ENCODE measurements around the gene ADNP.

The ADNP gene

DNA sequence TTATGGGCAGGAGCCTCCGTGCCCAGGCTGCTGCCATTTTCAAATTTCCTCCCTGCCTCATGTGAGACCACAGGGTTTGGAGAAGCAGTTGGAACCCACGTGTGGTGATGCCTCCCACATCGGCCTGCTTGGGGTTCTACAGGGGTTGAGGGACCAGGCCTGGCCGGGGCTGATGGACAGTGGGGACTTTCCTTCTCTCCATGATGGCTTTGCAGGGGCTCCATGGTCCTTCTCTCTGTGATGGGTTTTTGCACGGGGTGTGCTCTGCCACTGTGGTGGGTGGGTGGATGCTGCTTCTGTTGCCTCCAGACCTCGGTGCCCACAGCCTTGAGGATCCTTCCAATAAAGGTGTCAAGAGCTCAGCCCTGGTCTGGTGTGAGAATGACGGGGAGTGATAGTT is 54.4 kb downstream of the ADNP start:
- H3K27ac ChIP-seq: no peak overlapping the region
- no peaks in the 10 kb centered on the region for H3K9me3 ChIP-seq (ENCODE audit: low read depth, low read length)
- no peak overlapping the region for H3K4me3 ChIP-seq
- no peak overlapping the region for H3K9ac ChIP-seq (ENCODE audit: insufficient read length)
- no peak for TF ChIP-seq POLR2AphosphoS5 (IDR thresholded peaks at IDR 0.05; ENCODE audit: borderline replicate concordance, low read depth, low read length)
- TF ChIP-seq EZH2 (IDR thresholded peaks at IDR 0.05): no peak
- TF ChIP-seq FOXP2 (optimal IDR thresholded peaks at IDR 0.05; ENCODE audit: control extremely low read depth, extremely low read length, insufficient read depth): no peak
- H3K36me3 ChIP-seq (ENCODE audit: insufficient read depth, low read length): no peaks in the 10 kb centered on the region
- DNase-seq (ENCODE audit: low read depth, low spot score): no peak

DNA sequence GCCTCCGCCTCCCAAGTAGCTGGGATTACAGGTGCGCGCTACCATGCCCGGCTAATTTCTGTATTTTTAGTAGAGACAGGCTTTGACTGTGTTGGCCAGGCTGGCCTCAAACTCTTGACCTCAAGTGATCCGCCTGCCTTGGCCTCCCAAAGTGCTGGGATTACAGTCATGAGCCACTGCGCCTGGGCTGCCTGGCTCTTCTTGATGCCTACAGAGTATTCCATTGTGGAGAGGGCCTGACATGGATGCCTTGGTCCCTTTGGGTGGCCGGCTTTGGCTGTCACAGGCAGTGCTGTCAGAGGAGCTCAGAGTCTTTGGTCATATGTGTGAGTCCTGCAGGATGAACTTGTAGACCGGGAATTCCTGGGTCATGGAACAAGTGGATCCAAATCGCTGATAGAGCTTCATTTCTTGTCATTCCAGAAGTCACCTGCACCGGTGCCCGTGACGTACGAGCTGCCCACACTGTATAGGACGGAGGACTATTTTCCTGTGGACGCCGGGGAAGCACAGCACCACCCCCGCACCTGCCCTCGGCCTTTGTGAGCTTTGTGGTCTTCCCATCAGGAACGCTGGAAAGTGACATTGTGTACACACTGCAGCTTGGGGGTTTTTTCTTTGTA is 55.1 kb downstream of the ADNP start:
- Histone ChIP-seq H3K9ac (ENCODE audit: insufficient read length) (no peak overlapping the region), H3K36me3 (ENCODE audit: insufficient read depth, low read length) (no peaks in the 10 kb centered on the region), H3K9me3 (ENCODE audit: low read depth, low read length) (no peaks in the 10 kb centered on the region), H3K27ac (no peak overlapping the region), H3K4me3 (no peak overlapping the region)
- TF ChIP-seq EZH2 (IDR thresholded peaks at IDR 0.05) (no peak), FOXP2 (optimal IDR thresholded peaks at IDR 0.05; ENCODE audit: control extremely low read depth, extremely low read length, insufficient read depth) (no peak), POLR2AphosphoS5 (IDR thresholded peaks at IDR 0.05; ENCODE audit: borderline replicate concordance, low read depth, low read length) (no peak)
- no peak for DNase-seq (ENCODE audit: low read depth, low spot score)

DNA sequence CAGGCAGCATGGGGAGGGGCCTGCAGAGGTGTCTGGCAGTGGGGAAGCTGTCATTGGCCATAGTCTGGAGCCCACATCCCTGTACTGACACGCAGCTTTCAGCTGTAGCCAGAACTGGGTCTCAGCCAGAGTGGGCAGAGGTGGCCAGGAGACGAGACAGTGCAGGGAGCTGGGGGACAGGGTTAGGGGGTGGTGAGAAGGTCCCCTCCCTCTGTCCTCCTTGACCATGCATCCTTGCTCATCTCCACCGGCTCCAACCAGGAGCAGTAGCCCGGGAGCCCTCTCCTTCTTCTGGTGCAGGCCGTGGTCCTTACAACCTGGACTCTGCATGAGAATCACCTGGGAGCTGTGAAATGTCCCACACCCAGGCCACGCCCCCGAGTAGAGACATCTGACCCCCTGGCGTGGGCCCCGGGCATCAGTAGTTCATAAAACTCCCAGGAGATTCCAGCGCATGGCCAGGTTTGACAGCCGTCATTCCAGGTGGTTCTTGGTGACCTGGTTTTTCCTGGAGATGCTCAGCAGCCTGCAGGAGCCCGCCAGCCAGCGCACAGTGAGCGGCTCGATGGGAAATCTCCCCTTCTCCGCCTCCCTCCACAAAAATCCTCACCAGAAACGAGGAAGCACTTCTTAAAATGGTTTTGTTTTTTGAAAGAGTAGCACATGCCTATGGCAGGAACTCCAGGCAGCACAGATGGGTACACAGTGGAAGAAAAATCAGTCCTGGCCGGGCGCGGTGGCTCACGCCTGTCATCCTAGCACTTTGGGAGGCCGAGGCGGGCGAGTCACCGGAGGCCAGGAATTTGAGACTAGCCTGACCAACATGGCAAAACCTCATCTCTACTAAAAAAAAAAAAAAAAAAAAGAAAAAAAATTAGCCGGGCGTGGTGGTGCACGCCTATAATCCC is 56.2 kb downstream of the ADNP start:
- no peaks in the 10 kb centered on the region for H3K9me3 ChIP-seq (ENCODE audit: low read depth, low read length)
- H3K36me3 ChIP-seq (ENCODE audit: insufficient read depth, low read length): no peaks in the 10 kb centered on the region
- TF ChIP-seq FOXP2 (optimal IDR thresholded peaks at IDR 0.05; ENCODE audit: control extremely low read depth, extremely low read length, insufficient read depth) (no peak), POLR2AphosphoS5 (IDR thresholded peaks at IDR 0.05; ENCODE audit: borderline replicate concordance, low read depth, low read length) (no peak), EZH2 (IDR thresholded peaks at IDR 0.05) (no peak)
- no peak overlapping the region for H3K27ac ChIP-seq
- DNase-seq (ENCODE audit: low read depth, low spot score): no peak
- no peak overlapping the region for H3K9ac ChIP-seq (ENCODE audit: insufficient read length)
- H3K4me3 ChIP-seq: no peak overlapping the region

DNA sequence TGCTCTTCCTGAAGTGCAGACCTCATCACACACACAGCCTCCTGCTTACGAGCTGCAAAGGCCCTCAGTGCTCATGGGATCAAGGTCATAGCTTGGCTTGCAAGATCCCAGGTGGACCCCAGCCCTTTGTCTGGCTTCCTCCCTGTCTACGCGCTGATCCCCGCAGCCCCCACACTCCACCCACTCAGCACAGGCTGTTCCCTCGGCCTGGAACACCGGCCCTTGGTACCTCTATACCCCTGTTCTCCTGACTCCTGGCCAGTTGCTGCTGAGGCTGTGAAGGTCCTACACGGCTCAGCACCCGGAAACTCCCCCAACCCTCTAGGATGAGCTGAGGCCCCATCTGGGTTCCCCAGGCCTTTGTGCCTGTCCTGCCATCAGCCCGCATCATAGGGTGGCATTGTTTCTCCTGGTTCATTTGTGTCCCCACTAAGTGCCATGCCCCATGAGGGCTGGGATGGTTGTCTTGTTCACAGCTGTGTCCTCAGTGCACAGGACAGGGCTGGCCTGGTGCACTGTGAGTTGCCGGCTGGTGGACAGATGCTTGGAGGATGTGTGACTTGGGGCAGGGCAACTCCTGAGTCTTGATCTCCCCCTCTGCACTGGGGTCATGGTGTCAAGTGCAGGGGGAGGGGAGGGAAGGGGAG is 57.0 kb downstream of the ADNP start:
- no peak overlapping the region for H3K27ac ChIP-seq
- no peaks in the 10 kb centered on the region for H3K36me3 ChIP-seq (ENCODE audit: insufficient read depth, low read length)
- no peak for TF ChIP-seq FOXP2 (optimal IDR thresholded peaks at IDR 0.05; ENCODE audit: control extremely low read depth, extremely low read length, insufficient read depth)
- TF ChIP-seq POLR2AphosphoS5 (IDR thresholded peaks at IDR 0.05; ENCODE audit: borderline replicate concordance, low read depth, low read length): no peak
- no peak for TF ChIP-seq EZH2 (IDR thresholded peaks at IDR 0.05)
- no peak for DNase-seq (ENCODE audit: low read depth, low spot score)
- H3K9ac ChIP-seq (ENCODE audit: insufficient read length): no peak overlapping the region
- H3K9me3 ChIP-seq (ENCODE audit: low read depth, low read length): no peaks in the 10 kb centered on the region
- no peak overlapping the region for H3K4me3 ChIP-seq

DNA sequence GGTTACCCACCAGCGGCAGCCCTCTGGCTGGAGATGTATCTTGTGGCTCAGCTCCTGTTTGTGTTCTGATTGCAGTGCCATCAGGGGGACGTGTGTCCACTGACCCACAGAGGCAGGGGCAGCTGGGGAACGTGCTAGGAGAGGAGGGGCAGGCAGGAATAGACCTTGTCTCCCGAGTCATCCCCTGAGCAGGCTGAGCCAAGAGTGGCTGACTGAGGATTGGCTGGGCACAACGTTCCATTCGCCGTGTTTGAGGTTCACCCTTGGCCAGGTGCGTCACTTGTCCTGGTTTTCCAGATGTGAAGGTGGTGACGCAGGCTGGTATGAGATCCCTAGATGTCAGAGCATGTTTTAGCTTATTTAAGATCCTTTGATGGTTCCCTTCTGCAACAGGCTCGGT is 57.7 kb downstream of the ADNP start:
- H3K4me3 ChIP-seq: no peak overlapping the region
- no peak for TF ChIP-seq FOXP2 (optimal IDR thresholded peaks at IDR 0.05; ENCODE audit: control extremely low read depth, extremely low read length, insufficient read depth)
- TF ChIP-seq POLR2AphosphoS5 (IDR thresholded peaks at IDR 0.05; ENCODE audit: borderline replicate concordance, low read depth, low read length): no peak
- no peak for TF ChIP-seq EZH2 (IDR thresholded peaks at IDR 0.05)
- no peak for DNase-seq (ENCODE audit: low read depth, low spot score)
- no peak overlapping the region for H3K27ac ChIP-seq
- H3K36me3 ChIP-seq (ENCODE audit: insufficient read depth, low read length): no peaks in the 10 kb centered on the region
- no peak overlapping the region for H3K9ac ChIP-seq (ENCODE audit: insufficient read length)
- no peaks in the 10 kb centered on the region for H3K9me3 ChIP-seq (ENCODE audit: low read depth, low read length)

DNA sequence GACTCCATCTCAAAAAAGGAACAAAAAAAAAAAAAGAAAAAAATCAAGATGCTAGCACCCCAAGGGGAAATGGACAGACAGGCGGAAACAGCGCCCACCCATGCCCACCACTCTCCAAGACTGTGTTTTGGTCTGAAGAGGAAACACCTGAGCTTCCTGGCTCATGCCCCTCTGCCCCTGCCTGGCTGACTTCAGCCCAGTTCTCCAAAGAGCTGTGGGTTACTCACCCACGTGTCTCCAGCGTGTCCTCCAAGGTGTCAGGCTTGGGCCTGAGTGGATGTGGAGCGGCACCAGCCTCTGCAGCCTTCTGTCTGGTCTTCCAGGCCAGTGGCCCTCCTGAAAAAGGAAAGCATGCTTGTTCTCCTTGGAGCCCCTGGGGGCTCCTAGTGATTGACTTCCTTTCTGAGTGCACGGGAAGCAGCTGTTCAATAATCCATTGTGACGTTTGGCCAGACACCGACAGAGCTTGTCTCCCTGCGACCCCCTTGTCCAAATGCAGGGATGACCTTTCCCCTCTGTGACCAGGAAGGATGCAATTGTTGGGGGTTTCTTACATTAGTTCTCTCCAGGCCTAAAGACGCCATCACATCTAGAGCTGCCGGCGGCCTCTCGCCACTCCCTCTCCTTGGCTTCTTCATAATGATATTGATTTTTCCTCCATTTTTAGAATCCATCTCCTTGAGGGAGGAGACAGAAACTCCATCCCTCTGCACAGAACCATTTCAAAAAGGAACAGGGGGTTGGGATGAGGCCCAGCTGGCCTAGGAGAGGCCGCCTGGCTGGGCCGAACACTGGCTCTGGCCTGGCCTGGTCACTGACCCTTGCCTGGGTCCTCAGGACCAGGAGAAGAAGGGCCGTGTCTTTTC is 58.4 kb downstream of the ADNP start:
- no peak overlapping the region for H3K27ac ChIP-seq
- no peak overlapping the region for H3K4me3 ChIP-seq
- no peaks in the 10 kb centered on the region for H3K9me3 ChIP-seq (ENCODE audit: low read depth, low read length)
- DNase-seq (ENCODE audit: low read depth, low spot score): no peak
- H3K36me3 ChIP-seq (ENCODE audit: insufficient read depth, low read length): no peaks in the 10 kb centered on the region
- no peak overlapping the region for H3K9ac ChIP-seq (ENCODE audit: insufficient read length)
- TF ChIP-seq EZH2 (IDR thresholded peaks at IDR 0.05): no peak
- TF ChIP-seq POLR2AphosphoS5 (IDR thresholded peaks at IDR 0.05; ENCODE audit: borderline replicate concordance, low read depth, low read length): no peak
- TF ChIP-seq FOXP2 (optimal IDR thresholded peaks at IDR 0.05; ENCODE audit: control extremely low read depth, extremely low read length, insufficient read depth): no peak

DNA sequence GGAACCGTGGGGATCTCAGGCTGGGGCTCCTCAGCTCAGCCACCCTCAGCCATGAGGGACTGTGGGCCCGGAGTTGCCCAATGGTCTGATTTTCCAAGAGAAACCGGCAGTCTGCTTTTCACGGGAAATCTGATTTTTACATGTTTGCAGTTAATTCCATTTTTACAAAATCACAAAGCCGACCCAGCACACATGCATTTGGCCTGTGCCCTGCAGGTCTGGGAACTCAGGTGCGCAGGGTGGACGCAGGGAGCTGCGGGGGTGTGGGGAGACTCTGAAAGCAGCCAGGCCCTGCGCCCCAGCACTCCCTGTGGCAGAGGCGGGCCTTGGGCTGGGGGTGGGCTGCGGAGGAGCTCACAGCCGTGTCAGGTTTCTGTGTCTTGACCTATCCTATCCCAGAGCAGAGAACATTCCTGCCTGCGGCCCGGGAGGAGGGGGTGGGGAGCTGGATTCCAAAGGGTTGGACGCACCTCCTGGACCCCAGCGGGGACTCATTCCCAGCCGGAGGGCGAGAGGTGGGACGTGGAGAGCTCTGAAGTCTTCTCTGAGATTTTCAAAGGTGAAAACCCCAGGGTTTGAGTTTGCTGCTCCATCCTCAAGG is 60.6 kb downstream of the ADNP start:
- TF ChIP-seq FOXP2 (optimal IDR thresholded peaks at IDR 0.05; ENCODE audit: control extremely low read depth, extremely low read length, insufficient read depth) (no peak), EZH2 (IDR thresholded peaks at IDR 0.05) (no peak), POLR2AphosphoS5 (IDR thresholded peaks at IDR 0.05; ENCODE audit: borderline replicate concordance, low read depth, low read length) (no peak)
- Histone ChIP-seq H3K27ac (no peak overlapping the region), H3K4me3 (no peak overlapping the region), H3K36me3 (ENCODE audit: insufficient read depth, low read length) (no peaks in the 10 kb centered on the region), H3K9me3 (ENCODE audit: low read depth, low read length) (no peaks in the 10 kb centered on the region), H3K9ac (ENCODE audit: insufficient read length) (no peak overlapping the region)
- no peak for DNase-seq (ENCODE audit: low read depth, low spot score)
